GM18951 (cell line): ENCODE results near the gene REC8.

Experiments used
- POLR2A ChIP-seq: IDR thresholded peaks from 4 replicates; pipeline ENCODE4 v1.6.1; 2011; ENCODE audit warnings: mild to moderate bottlenecking; ENCODE audit not compliant: insufficient read length, insufficient read depth; ENCODE audit errors: extremely low read depth
- in situ Hi-C: fragments of 300-500 bp; cut with MboI; formaldehyde crosslinking; loops from one replicate; pipeline ENCODE4 v1.12.0; 2022; ENCODE audit warnings: low sequenced_read_pairs, mixed read lengths, inconsistent platforms; ENCODE audit not compliant: unreplicated experiment

REC8 gene

GRCh38 chr14:24177891-24178290 is 6.0 kb downstream of the REC8 start:
- no peak for TF ChIP-seq POLR2A
- in situ Hi-C loops: no loop called here

DNA sequence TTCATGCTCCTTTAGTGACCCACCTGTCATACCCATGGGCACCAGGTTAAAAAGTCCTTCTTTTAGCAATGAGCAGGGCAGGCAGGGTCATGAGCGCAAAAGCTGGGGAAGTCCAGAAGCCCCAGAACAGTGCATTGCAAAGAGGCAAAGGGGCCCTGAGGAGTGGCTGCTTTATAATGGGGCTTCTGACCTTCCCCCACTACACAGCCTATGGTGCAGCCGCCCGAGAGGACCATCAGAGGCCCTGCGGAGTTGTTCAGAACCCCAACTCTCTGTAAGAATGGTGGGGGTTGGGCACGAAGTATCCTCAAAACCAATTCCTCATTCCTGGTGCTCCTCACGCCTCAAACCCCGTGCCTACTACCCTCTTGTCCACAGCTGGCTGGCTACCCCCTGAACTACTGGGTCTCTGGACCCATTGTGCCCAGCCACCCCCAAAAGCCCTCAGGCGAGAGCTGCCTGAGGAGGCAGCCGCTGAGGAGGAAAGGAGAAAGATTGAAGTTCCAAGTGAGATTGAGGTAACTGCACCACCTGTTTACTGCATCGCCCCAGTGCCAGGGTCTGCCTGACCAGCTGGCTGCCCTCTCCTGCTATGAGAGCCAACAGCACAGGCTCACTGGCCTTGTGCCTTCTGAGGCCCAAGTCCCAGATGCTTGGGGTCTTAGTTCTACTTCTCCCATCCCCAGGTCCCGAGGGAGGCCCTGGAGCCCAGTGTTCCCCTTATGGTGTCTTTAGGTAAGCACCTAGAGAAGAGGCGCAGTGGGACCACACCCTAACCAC is 6.7 kb downstream of the REC8 start:
- in situ Hi-C loops: no loop called here
- no peak for TF ChIP-seq POLR2A

GRCh38 chr14:24179294-24179960 is 7.5 kb downstream of the REC8 start:
- peak; percentile 26 for TF ChIP-seq POLR2A
- in situ Hi-C loops: no loop called here

- peak; percentile 10 for TF ChIP-seq POLR2A
- in situ Hi-C loops: no loop called here
Observed at GRCh38 chr14:24179961-24180796, 8.3 kb downstream of the REC8 start.

DNA sequence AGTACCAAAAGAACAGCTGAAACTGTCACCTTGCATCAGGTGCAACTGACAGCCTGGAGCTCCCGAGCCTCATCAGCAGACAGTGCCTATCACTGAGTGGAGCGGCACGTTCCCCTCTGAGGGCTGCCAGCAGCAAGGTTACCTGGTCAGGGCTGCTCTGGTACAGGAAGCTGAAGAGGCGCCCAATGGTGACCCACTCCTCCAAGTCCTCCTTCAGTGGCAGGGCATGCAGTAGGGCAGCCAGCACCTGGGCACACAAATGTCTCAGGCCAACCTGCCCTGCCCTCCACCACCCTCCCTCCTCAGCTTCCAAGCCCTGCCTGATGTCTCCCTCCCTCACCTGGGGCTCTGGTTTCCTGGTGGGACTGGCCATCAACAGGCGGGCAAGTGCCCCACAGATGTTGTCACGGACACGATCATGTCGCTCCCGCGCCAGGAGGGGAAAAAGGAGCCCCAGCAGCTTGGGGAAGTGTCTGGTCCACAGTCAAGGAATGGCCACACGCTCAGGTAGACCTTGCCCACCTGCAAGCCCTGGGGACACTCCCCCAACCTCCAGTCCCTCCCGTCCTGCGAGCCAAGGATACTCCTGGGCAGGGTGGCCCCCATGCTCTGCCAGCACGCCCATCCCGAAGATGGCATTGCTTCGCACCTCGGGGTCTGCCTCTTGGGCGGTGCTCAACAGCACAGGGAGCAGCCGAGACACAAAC is 9.6 kb downstream of the REC8 start:
- peak; percentile 31 for TF ChIP-seq POLR2A
- in situ Hi-C loops: no loop called here

- in situ Hi-C loops: no loop called here
- no peak for TF ChIP-seq POLR2A
Observed at GRCh38 chr14:24182110-24182882, 10.4 kb downstream of the REC8 start.

- TF ChIP-seq POLR2A: no peak
- in situ Hi-C loops: no loop called here
Observed at GRCh38 chr14:24183014-24183481, 11.2 kb downstream of the REC8 start.

- in situ Hi-C loops: no loop called here
- TF ChIP-seq POLR2A: no peak
Observed at GRCh38 chr14:24184104-24184970, 12.5 kb downstream of the REC8 start.

GRCh38 chr14:24185026-24185425 is 13.1 kb downstream of the REC8 start:
- in situ Hi-C loops: no loop called here
- TF ChIP-seq POLR2A: no peak

GRCh38 chr14:24185741-24186140 is 13.9 kb downstream of the REC8 start:
- in situ Hi-C loops: no loop called here
- no peak for TF ChIP-seq POLR2A

DNA sequence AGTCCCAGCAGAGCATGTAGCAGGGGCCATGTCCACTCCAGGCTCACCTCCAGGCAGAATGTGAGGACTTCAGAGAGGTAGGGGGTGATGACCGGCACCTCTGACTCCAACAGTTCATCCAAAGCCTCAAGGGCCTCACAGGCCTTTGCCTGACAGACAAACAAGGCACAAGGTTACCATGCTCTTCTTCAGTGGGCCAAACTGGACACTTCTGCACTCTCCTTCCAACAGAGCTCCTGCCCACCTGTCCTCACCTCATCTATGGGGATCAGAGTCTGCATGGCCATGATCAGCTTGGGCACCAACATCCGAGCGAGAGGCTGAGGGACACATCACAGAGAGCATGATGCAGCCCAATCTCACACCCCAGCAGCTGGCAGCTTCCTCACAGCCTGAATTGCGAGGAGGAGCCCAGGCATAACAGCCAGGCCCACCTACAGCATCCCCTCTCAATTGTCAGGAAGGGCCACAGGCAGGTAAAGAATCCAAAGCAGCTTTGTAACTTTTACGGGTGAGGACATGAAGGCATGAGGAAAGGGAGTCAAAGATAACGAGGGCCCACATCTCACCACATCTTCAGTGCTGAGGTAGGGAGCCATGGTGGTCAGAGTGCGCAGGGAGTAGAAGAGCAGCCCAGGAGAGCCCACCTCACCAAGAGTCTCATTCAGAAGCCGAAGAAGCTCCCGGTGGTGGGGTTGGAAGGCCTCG is 15.1 kb downstream of the REC8 start:
- no peak for TF ChIP-seq POLR2A
- in situ Hi-C loops: no loop called here
